Stimulated activated CD4-positive, alpha-beta T cell treated with anti-CD3 and anti-CD28 coated beads, Interleukin-2, amount 100 ng/mL, for 4 hours (primary cell): ENCODE results near the gene PHYH.
"Not testable (repeated sequence)": the region's sequence is repeated elsewhere in the genome, so short reads cannot be mapped to it uniquely, and the experiment has no call there.

Experiments used
- DNase-seq: peaks from one replicate; pipeline ENCODE4 v3.0.0-alpha.2; 2020; ENCODE audit warnings: low read depth

PHYH gene

DNA sequence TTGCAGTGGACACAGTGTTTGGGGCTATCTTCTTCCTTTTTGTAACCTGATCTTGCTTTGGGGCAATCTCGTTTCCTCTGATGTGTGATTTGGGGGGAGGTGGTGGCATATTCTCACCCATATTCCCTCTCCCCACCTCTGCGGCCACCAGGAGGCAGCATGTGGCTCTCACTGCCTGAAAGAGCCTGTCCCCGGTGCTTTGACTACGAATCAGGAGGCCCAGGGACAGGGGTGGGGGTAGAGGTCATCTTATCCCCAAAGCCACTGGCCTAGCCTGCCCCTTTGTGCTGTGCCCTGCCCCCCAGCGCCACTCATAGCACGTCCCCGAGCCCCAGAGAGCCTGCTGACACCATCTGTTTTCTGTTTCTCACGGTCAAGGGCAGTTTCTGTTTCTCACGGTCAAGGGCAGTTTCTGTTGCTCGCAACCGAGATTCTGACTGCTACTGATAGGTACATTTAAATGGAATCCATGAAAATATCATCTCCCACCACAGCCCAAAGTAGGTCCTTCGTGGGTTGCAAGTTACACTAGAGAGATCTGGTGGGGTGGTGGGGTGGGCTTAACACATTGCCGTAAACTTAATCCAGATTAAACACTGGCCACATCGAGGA is 28.2 kb downstream of the PHYH start:
- peak; percentile 9 for DNase-seq

DNA sequence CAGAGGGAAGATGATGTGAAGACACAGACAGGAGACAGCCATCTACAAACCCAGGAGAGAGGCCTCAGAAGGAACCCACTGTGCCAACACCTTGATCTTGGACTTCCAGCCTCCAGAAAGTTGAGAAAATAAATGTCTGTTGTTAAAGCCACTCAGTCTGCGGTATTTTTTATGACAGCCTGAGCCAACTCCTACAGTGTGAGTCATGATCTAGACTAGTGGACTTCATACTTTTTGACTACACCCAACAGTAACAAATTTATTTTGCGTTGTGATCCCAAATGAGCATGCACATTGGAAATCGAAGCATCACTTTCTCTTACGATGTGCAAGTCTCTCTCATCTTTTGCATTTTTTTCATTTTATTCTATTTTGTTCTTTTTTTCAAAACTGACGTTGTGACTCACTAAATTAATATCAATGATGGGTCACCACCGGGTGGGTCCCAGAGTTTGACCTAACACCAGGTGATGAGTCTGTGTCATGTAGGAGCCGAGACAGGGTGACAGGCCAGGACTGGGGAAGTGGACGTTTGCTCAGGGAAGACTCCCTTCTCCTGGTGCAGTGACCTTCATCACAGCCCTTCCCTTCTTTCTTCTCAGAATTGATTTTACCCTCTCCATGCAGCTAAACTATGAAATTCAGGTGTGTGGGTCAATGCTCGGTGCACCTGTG is 28.9 kb downstream of the PHYH start:
- no peak for DNase-seq

DNA sequence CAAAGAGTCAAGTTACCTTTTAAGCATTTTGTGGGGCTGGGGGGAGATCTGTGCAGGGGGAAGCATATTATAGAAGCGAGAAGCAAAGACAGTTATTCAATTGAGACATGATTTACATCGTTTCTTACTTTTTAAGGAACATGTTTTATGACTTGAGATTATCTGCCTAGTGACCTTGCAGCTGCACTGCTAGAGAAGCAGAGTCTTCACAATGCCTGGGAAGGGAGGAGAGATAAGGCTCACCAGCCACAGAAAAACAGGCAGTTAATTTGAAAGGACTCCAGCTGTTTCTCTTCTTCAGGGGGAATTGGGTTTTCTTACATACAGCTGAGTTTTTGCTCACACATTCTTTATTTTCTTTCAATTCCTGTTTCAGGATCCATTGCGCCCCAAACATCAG is 31.0 kb downstream of the PHYH start:
- no peak for DNase-seq

DNA sequence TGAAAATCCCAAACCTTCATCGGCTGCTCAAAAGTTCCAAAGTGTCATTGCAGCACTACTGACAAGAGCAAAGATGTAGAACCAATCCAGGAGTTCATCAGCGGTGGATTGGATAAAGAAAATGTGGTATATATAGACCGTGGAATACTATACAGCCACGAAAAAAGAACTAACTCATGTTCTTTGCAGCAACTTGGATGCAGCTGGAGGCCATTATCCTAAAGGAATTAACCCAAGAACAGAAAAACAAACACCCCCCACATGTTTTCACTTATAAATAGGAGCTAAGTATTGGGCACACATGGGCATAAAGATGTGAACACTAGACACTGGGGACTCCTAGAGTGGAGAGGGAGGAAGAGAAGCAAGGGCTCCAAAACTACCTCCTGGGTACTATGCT is 31.6 kb downstream of the PHYH start:
- no peak for DNase-seq

DNA sequence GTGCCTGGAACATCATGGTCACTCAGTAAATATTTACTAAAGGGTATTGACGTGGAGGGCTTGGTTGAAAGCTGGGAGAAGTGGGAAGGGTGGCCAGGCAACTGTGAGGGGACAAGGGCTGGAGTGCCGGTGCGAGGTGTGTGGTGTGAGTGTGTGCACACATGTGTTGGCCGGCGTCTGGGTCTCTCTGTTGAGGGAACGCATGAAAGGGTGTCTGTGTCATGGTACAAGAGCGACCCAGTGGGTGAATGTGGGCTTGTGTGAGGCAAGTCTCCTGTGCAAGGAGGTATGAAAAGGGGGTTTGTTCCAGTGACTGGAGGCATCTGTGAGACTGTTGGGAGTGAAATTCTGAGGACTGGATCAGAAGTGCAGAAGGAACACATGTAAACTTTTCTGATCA is 36.3 kb downstream of the PHYH start:
- DNase-seq, result no peak

DNA sequence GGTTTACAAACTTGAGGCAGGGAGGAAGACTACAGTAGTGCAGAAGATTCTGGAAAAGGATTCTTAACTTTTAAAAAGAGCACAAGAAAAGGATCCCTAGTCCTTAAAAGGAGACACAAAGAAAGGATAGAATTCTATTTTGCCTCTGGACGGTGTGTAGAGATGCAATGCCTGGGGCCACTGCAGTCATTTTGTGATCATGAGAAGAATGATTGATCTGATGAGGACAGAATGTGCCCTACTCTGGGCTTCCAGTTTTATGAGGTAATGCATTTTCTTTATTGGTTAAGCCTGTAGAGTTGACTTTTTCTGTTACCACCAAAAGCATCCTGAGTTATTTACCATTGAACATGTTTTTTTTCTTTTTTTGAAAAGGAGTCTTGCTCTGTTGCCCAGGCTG is 37.4 kb downstream of the PHYH start:
- DNase-seq, result no peak

DNA sequence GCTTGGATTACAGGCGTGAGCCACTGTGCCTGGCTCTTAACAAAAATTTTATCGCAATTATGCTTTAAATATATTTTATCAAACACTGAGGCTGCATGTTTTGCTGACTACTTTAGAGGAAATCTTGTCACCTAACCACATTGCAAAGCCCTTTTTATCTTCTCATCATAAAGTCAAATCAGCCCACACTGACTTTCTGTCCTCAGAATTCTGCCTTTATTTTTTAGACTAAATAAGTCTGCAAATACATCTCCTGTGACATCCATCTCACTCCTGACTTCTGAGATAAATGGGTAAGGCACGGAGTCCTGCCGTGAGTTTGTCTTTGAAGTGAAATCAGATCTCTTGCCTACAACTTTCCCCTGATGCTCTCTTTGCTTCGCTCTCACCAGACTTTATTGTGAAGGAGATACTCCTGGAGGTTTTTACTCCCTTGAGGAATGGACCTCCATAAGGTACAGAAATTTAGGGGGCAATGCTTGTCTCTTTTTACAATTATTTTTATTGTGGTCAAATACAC is 42.2 kb downstream of the PHYH start:
- DNase-seq, result no peak

DNA sequence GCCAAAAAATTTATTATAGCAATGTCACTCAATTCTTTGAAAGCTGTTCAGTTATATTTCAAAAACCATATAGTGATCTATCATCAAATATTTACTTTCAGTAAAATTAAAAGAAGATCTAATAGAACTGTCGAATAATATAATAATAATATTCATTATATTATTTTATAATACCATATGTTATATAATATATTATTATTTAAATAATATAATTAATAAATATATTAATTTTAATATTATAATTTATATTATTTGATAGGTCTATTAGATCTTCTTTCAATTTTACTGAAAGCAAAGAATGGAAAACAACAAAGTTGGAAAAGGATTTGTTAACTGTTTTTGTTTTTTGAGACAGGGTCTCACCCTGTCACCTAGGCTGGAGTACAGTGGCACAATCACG is 43.2 kb downstream of the PHYH start:
- no peak for DNase-seq

DNA sequence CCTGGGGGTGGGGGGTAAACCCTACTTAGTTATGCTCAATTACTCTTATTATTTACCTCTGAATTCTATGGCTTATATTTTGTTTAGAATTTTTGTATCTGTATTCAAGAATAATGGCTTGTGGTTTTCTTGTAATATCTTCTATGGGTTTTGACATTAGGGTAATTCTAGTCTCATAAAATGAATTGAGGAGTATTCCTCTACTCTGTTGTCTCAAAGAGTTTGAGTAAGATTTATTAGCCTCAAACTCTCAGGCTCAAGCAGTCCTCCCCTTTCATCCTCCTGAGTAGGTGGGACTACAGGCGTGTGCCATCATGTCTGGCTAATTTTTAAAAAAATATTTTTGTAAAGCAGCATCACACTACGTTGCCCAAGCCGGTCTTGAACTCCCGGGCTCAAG is 46.1 kb downstream of the PHYH start:
- no peak for DNase-seq

DNA sequence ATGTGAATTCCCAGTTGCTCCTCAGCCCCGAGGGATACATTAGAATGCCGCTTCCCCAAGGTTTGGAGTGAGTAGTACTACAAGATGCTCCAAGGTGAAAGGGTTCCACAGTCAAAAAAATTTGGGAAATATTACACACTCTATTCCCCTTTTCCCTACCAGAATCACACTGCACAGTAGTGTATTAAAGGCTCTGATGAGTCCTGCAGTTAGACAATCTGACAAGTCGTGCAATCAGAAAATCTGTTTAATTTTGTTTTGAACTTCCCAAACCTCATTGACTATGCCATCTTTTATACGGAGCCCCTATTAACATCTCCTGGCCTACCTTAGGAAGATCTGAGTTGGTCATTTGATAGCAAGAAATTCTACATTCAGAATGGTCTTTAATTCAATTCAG is 52.1 kb downstream of the PHYH start:
- DNase-seq, result no peak

DNA sequence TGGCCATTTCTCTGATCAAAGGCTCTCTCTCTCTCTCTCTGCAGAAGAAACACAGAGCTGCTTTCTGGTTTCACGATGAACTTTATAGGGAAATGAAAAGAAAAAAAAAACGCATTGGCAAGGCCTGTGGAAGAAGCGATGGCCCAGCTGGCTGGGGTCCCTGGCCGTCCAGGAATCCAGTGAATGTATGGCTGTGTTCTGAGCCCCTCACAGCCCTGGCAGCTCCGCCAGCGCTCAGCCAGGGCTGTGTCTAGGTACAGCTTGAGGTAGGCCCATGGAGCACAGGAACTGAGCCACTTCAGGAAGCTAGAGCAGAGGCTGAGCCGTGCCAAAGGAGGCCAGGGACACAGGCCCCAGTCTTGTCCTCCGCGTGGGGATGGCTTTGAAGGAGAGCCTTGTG is 52.6 kb downstream of the PHYH start:
- no peak for DNase-seq

DNA sequence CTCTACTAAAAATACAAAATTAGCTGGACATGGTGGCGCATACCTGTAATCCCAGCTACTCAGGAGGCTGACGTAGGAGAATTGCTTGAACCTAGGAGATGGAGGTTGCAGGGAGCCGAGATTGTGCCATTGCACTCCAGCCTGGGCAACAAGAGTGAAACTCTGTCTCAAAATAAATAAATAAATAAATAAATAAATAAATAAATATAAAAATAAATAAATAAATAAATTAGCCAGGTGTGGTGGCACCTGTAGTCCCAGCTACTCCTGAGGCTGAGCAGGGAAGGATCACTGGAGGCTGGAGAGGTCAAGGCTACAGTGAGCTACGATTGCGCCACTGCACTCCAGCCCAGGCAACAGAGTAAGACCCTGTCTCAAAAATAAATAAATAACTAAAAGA is 57.6 kb downstream of the PHYH start:
- DNase-seq, result not testable (repeated sequence)

DNA sequence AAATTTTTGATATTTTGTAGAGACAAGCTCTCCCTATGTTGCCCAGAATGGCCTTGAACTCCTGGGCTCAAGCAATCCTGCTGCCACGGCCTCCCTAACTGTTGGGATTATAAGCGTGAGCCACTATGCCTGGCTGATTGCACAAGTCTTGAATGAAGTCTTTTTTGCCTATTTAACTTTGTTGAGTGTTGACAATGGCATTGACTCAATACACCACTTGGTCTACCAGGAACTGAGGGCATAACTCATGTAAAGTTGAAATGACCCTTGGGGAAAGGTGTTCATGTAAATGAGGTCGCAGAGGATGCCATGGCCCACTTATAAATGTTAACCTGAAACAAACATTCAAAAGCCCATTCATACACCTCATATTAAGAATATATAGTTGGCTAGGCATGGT is 58.3 kb downstream of the PHYH start:
- DNase-seq, result no peak

DNA sequence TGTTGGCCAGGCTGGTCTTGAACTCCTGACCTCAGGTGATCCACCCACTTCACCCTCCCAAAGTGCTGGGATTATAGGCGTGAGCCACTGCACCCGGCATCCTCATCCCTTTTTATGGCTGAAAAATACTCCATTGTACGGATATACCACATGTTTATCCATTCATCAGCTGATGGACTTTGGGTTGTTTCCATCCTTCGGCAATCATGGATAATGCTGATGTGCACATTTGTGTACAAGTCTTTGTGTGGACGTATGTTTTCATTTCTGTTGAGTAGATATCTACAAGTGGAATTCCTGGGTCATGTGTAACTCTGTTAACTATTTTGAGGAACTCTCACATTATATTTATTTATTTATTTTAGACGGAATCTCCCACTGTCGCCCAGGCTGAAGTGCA is 59.9 kb downstream of the PHYH start:
- no peak for DNase-seq

DNA sequence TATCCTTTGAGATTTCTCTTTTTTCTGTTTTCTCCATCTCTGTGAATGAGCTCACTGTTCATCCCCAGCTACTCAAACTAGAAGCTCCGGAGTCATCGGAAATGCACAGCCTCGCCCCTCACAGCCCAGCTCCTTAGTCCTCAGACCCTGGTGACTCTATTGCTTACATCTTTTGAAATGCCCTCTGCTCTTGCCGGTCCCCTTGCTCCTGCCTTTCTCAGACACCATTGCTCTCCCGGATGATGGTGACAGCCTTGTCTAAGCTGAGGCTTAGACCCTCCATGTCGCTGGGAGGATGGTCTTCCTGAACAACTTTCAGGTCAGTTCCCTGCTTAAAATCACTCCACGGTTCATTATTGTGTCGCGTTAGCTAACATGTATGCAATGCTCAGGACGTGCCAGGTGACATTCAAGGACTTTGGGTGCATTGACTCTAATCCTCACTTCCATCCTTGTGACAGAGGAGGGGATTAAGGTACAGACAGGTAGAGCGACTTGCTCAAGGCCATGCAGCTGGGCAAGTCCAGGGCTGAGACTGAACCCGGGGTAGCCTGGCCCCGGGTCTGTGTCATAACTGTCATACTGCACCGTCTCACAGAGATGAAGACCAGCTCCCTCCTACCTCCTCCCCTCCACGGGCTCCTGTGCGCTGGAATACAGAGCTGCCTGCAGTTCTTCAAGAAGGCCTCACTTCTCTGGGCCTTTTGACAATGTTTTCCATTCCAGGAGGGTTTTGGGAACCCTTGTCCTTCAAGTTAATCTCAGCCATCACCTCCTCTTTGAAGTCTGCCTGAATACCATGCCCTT is 61.4 kb downstream of the PHYH start:
- no peak for DNase-seq

DNA sequence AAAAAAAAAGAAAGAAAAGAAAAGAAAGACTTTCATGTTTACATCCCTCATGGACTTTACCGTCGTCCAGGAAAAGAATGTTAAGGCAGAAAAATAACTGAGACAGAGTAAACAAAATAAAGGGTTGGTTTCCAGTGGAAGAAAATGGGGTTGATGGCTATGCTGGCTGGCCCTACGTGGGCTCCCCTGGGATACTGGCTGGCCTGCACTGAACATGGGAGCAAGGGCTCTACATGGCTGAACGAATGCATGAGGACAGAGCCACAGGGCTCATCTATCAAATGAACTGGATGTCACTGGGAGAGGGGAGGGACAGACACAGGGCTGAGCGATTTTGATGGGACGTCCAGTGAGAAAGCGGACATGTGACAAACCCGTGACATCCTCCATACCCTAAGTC is 63.2 kb downstream of the PHYH start:
- DNase-seq, result no peak

DNA sequence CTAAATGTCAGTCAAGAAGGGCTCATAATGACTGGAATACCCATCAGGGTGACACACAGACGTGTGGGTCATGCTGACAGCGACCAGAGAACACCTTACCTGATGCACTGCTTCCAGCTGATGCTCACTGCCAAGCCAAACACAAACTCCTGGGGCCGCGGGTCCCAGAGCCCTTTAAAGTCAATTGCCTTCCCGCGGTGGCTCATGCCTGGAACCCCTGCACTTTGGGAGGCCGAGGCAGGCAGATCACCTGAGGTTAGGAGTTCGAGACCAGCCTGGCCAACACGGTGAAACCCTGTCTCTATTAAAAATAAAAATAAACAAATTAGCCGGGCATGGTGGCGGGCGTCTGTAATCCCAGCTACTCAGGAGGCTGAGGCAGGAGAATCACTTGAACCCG is 65.1 kb downstream of the PHYH start:
- DNase-seq, result not testable (repeated sequence)

DNA sequence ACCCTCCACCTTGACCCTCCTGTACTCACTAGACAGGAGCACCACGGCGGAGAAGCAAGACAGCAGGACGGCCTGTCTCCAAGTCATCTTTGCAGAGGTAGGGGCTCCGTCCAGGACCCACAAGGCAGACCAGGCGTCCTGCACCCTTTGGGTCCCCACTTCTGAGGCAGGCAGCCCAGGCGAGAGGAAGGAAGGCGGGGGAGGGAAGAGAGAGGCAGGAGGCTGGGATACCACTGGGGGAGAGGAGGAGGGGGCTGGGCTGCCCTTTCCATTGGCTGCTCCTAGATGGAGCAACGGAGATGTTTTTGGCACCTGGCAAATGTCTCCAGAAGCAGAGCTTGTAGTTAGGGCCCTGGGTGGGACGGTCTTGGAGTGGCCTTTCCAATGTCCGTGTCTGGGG is 65.7 kb downstream of the PHYH start, which contains the start of gene UCMA:
Gene UCMA (minus strand): TSS at position 203 of the 400 bp plus-strand sequence. CDS start 116 bp downstream, at position 87.
- DNase-seq, result no peak

DNA sequence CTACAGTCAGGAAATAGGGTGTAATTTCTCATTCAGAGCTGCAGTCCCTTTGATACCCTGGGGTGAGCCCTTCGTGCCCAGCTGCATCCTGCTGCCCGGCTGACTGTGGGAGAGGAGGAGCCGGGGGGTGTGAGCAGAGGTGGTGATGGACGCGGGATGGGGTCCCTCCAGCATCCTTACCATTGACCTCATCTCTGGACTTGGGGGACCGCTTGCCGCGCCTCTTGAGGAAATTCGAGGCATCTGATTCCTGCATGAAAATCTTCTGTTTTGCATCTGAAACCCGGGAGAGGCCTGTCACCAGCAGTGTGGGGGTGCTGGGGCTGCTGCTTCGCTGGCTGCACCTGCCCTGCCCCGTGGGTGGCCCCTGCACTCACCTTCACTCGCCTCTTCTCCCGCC is 66.5 kb downstream of the PHYH start:
- no peak for DNase-seq

DNA sequence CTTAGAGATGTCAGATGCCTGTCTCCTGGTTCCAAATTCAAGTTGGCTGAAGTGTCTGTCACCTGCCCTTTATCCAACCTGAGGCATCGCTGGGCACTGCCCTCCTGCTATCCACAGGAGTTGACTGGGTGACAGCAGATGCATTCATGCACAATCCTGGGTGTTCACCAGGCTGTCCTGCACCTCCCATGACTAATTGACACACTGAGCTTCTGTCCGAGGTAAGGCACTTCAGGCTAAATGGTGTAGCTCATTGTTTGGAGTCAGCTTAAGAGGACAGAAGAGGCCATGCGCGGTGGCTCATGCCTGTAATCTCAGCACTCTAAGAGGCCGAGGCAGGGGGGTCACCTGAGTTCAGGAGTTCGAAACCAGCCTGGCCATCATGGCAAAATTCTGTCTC is 68.1 kb downstream of the PHYH start:
- no peak for DNase-seq

DNA sequence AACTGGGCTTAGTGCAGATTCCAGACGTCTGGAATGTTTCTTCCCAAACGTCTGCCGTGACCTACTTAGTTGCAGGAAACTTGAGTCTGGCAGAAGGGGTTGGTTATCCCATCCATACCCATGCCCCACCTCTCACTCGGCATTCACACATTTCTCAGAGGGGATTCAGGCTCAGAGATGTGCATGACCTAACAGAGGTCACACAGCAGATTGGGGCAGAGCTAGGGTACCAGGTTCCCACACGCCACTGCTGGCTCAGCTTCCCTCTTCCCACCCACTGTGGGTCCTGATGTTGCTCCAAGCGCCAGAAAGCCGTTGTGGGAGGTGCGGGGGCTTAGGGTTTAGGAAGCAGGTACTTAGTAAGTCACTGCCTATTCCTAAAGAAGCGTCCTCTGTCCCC is 68.7 kb downstream of the PHYH start:
- DNase-seq, result no peak
